ENCODE results near the gene GPR68.
A peak's percentile ranks its signal among the peaks of the same experiment; 100 is the strongest.
"Not testable (repeated sequence)": the region's sequence is repeated elsewhere in the genome, so short reads cannot be mapped to it uniquely, and the experiment has no call there.

The GPR68 gene

GRCh38 chr14:91252871-91253794 lies 8.6 kb upstream of the GPR68 start:
- DNase-seq: peak in 11 of 51 donors; percentile 11 to 58 (median 28)

- DNase-seq: no peak
These were observed 6.4 kb upstream of the GPR68 start for GRCh38 chr14:91250912-91251311.

- peak in 6 of 51 donors; percentile 15 to 43 (median 32) for DNase-seq
These were observed 5.5 kb upstream of the GPR68 start for GRCh38 chr14:91249841-91250616.

GRCh38 chr14:91246051-91246852 lies 1.7 kb upstream of the GPR68 start:
- DNase-seq: no peak

- not testable (repeated sequence) for DNase-seq
These were observed 1.1 kb upstream of the GPR68 start for GRCh38 chr14:91245616-91246015.

GRCh38 chr14:91245029-91245428 lies 525 bp upstream of the GPR68 start:
- no peak for DNase-seq

- DNase-seq: no peak
These were observed 1.4 kb downstream of the GPR68 start for GRCh38 chr14:91243074-91243471.

GRCh38 chr14:91242635-91243034 lies 1.9 kb downstream of the GPR68 start:
- no peak for DNase-seq

GRCh38 chr14:91241863-91242262 lies 2.6 kb downstream of the GPR68 start:
- peak in 1 of 51 donors; percentile 6 for DNase-seq

GRCh38 chr14:91238661-91239060 lies 5.8 kb downstream of the GPR68 start:
- no peak for DNase-seq

GRCh38 chr14:91238085-91238484 lies 6.4 kb downstream of the GPR68 start:
- DNase-seq: no peak

- DNase-seq: no peak
These were observed 7.3 kb downstream of the GPR68 start for GRCh38 chr14:91237219-91237618.

- no peak for DNase-seq
These were observed 8.7 kb downstream of the GPR68 start for GRCh38 chr14:91235841-91236240.

- DNase-seq: no peak
These were observed 9.8 kb downstream of the GPR68 start for GRCh38 chr14:91234791-91235114.

- no peak for DNase-seq
These were observed 10.3 kb downstream of the GPR68 start for GRCh38 chr14:91233936-91234790.

GRCh38 chr14:91232603-91233002 lies 11.9 kb downstream of the GPR68 start:
- no peak for DNase-seq

GRCh38 chr14:91232052-91232451 lies 12.5 kb downstream of the GPR68 start:
- DNase-seq: no peak

- no peak for DNase-seq
These were observed 13.1 kb downstream of the GPR68 start for GRCh38 chr14:91231446-91231845.

- DNase-seq: no peak
These were observed 14.0 kb downstream of the GPR68 start for GRCh38 chr14:91230397-91231035.

- DNase-seq: no peak
These were observed 14.7 kb downstream of the GPR68 start for GRCh38 chr14:91229743-91230200.

All from hypothalamus (tissue), 51 donors.